OCI-LY7 (cell line): Measurements from ENCODE around the gene DACT2. TPM values are rescaled to one million over a fixed set of nuclear protein-coding genes. Genes with fewer than 3 reads are reported as not detected.

Experiments used
- BruUV-seq: library from RNA; stranded (reverse); fragments of 400-500 nt; replicated peaks from 2 replicates; lab custom pipeline; 2021; lab: Mats Ljungman, UMichigan
- CTCF ChIA-PET: fragments of 300-600 bp; sonication (Branson Sonifier 250); formaldehyde crosslinking; loops from one replicate; lab custom pipeline; 2022; ENCODE audit warnings: antibody characterized with exemption; ENCODE audit not compliant: unreplicated experiment; lab: Charles Lee
- POLR2A ChIA-PET: fragments of 300-600 bp; sonication (Branson Sonifier 250); formaldehyde crosslinking; loops from one replicate; lab custom pipeline; 2022; ENCODE audit warnings: antibody characterized with exemption; lab: Charles Lee
- DNase-seq: peaks from one replicate; pipeline ENCODE4 v3.0.0-alpha.2; 2015; ENCODE audit warnings: low spot score
- H2AFZ ChIP-seq: fragments of 200-600 bp; sonication (generic), shearing (Covaris generic); 2 replicates; pipeline ENCODE4 v1.6.1; 2014; ENCODE audit warnings: mild to moderate bottlenecking, antibody characterized with exemption, low read length, moderate library complexity
- H3K27ac ChIP-seq: fragments of 200-600 bp; sonication (generic); 2 replicates; pipeline ENCODE4 v1.5.1; 2014; ENCODE audit warnings: mixed run types, low read depth, mild to moderate bottlenecking, moderate library complexity, low read length, inconsistent platforms; ENCODE audit not compliant: poor library complexity, severe bottlenecking
- H3K36me3 ChIP-seq: fragments of 200-600 bp; sonication (generic); 2 replicates; pipeline ENCODE4 v1.6.1; 2014; ENCODE audit warnings: mild to moderate bottlenecking, antibody characterized with exemption, low read length, moderate library complexity, mixed read lengths; ENCODE audit not compliant: insufficient read depth
- H3K4me1 ChIP-seq: fragments of 200-600 bp; sonication (generic); 2 replicates; pipeline ENCODE4 v1.5.1; 2014; ENCODE audit warnings: mild to moderate bottlenecking, low read length; ENCODE audit not compliant: insufficient read depth, poor library complexity, severe bottlenecking
- H3K4me2 ChIP-seq: fragments of 200-600 bp; sonication (generic); 2 replicates; pipeline ENCODE4 v1.6.1; 2014; ENCODE audit warnings: mild to moderate bottlenecking, low read length
- H3K4me3 ChIP-seq: fragments of 200-600 bp; sonication (generic); 2 replicates; pipeline ENCODE4 v1.5.1; 2014; ENCODE audit warnings: mild to moderate bottlenecking, low read depth, low read length; ENCODE audit not compliant: poor library complexity, severe bottlenecking
- H3K79me2 ChIP-seq: fragments of 200-600 bp; sonication (generic); 2 replicates; pipeline ENCODE4 v1.6.1; 2016; ENCODE audit warnings: low read depth, mild to moderate bottlenecking, low read length, moderate library complexity, mixed read lengths; ENCODE audit not compliant: insufficient read depth
- H3K9me2 ChIP-seq: fragments of 200-600 bp; sonication (generic); 2 replicates; pipeline ENCODE4 v1.6.1; 2016; ENCODE audit warnings: mild to moderate bottlenecking, low read length, mixed read lengths; ENCODE audit not compliant: insufficient read depth
- H3K9me3 ChIP-seq: fragments of 200-600 bp; sonication (generic); 2 replicates; pipeline ENCODE4 v1.6.1; 2014; ENCODE audit warnings: mild to moderate bottlenecking, mixed run types, low read length, mixed read lengths
- H4K20me1 ChIP-seq: fragments of 200-600 bp; sonication (generic); 2 replicates; pipeline ENCODE4 v1.6.1; 2014; ENCODE audit warnings: mild to moderate bottlenecking, antibody characterized with exemption, low read length, moderate library complexity, mixed read lengths; ENCODE audit not compliant: insufficient read depth
- EZH2phosphoT487 ChIP-seq: fragments of 200-600 bp; sonication (generic); IDR thresholded peaks from 2 replicates; pipeline ENCODE4 v1.6.1; 2018; ENCODE audit warnings: low read depth, borderline replicate concordance, mild to moderate bottlenecking, mixed run types, antibody characterized with exemption, low read length, moderate library complexity, mixed read lengths
- intact Hi-C: fragments of 100-400 bp; cut with micrococcal nuclease; formaldehyde crosslinking; loops from one replicate; pipeline ENCODE4 v1.10.0; 2022; ENCODE audit not compliant: unreplicated experiment
- total RNA-seq, 2 experiments: library from RNA; depleted of rRNA in 1 of 2; stranded (reverse); fragments of >200 nt in 1 of 2; shearing (Covaris generic) in 1 of 2; gene quantifications; 2 replicates each; pipeline ENCODE4 v1.2.3, GENCODE V29; 2014 to 2022
- TF ChIP-seq, protein P1 (sequence below): fragments of 200-600 bp; sonication (generic); conservative IDR thresholded peaks from 2 replicates; pipeline ENCODE4 v1.5.1; 2014; ENCODE audit warnings: mild to moderate bottlenecking, antibody characterized with exemption, low read length, moderate library complexity, mixed read lengths

Gene DACT2
- total RNA-seq, 2 experiments from 2014 or later: not detected

DNA sequence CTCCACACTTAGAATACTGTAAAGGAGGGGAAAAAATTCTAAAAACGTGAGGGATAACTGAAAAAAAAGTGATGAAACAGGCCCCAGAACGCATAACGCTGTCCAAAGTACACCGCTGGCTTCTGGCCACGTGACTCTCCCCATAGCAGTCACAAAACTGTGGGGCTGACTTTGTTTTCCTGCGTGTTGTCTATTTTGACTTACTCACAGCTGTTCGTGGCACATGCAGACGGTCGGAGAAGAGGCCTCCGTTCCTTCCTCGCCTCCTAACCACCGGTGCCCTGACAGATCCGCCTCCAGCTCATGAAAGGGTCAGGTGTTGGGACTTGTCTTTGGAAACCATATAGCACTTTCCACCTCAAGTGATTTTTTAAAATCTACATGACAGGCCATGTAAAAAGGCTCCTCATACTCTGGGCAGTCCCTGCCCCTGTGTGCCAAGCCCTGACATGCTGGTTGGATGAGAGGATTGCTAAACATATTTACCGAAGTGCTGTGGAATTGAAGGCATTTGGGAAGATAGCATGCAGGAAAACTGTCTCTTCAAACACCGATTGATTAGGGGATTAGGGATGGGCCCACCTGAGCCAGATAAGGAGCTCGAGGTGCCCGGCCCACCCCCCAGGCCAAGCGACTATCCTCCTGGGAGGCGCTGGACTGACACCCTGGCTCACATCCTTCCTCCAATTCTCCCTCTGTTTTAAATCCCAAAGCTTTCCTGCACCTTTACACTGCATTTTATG is 54.8 kb downstream of the DACT2 start:
- DNase-seq: no peak
- intact Hi-C loops: no loop called here
- no peak overlapping the region for H2AFZ ChIP-seq
- H3K9me2 ChIP-seq: no peaks in the 10 kb centered on the region
- H4K20me1 ChIP-seq: no peaks in the 10 kb centered on the region
- no peaks in the 10 kb centered on the region for H3K4me1 ChIP-seq
- H3K4me2 ChIP-seq: no peak overlapping the region
- H3K79me2 ChIP-seq: no peaks in the 10 kb centered on the region
- no peak overlapping the region for H3K27ac ChIP-seq
- H3K36me3 ChIP-seq: no peaks in the 10 kb centered on the region
- TF ChIP-seq, protein P1, sequence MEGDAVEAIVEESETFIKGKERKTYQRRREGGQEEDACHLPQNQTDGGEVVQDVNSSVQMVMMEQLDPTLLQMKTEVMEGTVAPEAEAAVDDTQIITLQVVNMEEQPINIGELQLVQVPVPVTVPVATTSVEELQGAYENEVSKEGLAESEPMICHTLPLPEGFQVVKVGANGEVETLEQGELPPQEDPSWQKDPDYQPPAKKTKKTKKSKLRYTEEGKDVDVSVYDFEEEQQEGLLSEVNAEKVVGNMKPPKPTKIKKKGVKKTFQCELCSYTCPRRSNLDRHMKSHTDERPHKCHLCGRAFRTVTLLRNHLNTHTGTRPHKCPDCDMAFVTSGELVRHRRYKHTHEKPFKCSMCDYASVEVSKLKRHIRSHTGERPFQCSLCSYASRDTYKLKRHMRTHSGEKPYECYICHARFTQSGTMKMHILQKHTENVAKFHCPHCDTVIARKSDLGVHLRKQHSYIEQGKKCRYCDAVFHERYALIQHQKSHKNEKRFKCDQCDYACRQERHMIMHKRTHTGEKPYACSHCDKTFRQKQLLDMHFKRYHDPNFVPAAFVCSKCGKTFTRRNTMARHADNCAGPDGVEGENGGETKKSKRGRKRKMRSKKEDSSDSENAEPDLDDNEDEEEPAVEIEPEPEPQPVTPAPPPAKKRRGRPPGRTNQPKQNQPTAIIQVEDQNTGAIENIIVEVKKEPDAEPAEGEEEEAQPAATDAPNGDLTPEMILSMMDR: no peak
- no peak for TF ChIP-seq EZH2phosphoT487
- no peaks in the 10 kb centered on the region for H3K9me3 ChIP-seq
- no TSS peak for BruUV-seq
- ChIA-PET POLR2A (interaction anchor here (0.6 kb wide), 1 partner anchor 92 kb away, joined by 3 read pairs; no protein-coding TSS in a partner anchor), CTCF (no interaction called here)
- no peak overlapping the region for H3K4me3 ChIP-seq

DNA sequence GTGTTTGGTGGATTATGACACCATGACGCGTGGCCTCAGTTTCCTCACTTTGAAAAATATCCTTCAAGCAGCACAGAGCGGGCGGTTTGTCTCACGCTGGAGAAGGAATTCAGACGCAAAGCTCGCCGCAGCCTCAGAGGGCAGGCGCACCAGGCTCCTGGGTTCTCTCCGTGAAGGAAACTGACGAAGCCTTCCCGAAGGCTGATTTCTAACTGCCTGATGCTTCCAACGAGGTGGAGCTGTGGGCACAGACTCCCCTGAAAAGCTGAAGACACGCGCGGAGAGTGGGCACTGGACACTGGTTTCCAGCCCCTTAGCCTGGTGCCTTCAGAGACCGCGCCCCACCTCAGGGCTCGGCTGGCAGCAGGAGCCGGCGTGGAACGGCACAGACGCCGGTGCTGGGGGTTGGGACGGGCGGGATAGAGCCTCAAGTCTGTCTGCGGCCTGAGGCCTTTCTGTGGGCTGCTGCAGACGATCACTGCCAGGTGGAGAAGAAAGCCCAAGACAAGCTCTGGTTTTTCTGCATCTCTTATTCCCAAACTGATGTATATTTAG is 56.1 kb downstream of the DACT2 start:
- Histone ChIP-seq H4K20me1 (no peaks in the 10 kb centered on the region), H3K9me2 (no peaks in the 10 kb centered on the region), H3K9me3 (no peaks in the 10 kb centered on the region), H3K4me1 (no peaks in the 10 kb centered on the region), H3K79me2 (no peaks in the 10 kb centered on the region), H3K36me3 (no peaks in the 10 kb centered on the region), H3K4me3 (no peak overlapping the region), H3K4me2 (no peak overlapping the region), H2AFZ (no peak overlapping the region), H3K27ac (no peak overlapping the region)
- CTCF ChIA-PET: no interaction called here
- BruUV-seq: no TSS peak
- no peak for DNase-seq
- intact Hi-C loops: no loop called here
- POLR2A ChIA-PET: no interaction called here
- TF ChIP-seq, protein P1: no peak
- no peak for TF ChIP-seq EZH2phosphoT487

DNA sequence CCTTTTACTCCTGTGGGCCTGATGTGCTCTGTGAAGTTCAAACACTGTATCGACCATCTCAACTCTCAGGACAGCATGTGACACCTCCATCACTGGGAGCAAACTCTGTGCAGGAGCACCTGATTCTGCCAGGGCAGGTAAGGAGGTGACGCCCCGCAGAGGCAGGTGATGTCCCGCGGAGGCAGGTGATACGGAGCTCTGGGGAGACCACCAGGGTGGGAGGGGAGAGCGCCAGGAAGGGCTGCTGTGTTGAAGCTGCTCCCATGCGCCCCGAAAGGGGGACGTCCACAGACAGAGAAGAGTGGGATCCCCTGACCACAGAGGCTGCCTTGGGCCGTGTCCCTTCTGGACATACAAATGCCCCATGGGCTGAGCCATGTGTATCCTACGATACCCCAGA is 58.3 kb downstream of the DACT2 start:
- H3K79me2 ChIP-seq: no peaks in the 10 kb centered on the region
- POLR2A ChIA-PET: no interaction called here
- CTCF ChIA-PET: no interaction called here
- no peaks in the 10 kb centered on the region for H3K4me1 ChIP-seq
- no peak overlapping the region for H3K4me2 ChIP-seq
- no peak overlapping the region for H3K27ac ChIP-seq
- no peaks in the 10 kb centered on the region for H4K20me1 ChIP-seq
- TF ChIP-seq, protein P1: no peak
- TF ChIP-seq EZH2phosphoT487: no peak
- no peak overlapping the region for H3K4me3 ChIP-seq
- intact Hi-C loops: no loop called here
- BruUV-seq: no TSS peak
- DNase-seq: no peak
- no peaks in the 10 kb centered on the region for H3K9me2 ChIP-seq
- H2AFZ ChIP-seq: no peak overlapping the region
- H3K36me3 ChIP-seq: no peaks in the 10 kb centered on the region
- H3K9me3 ChIP-seq: no peaks in the 10 kb centered on the region
